HEK293 (cell line): ENCODE data around the gene SEC11C.

Experiments
- ATF2 ChIP-seq: fragments of 450-650 bp; formaldehyde crosslinking; IDR thresholded peaks from 2 replicates; pipeline ENCODE4 v1.5.1; 2016; ENCODE audit warnings: missing biosample characterization, missing genetic modification characterization, low read depth
- EGR2 ChIP-seq: fragments of 450-650 bp; formaldehyde crosslinking; IDR thresholded peaks from 2 replicates; pipeline ENCODE4 v1.5.1; 2016; ENCODE audit warnings: low read depth, missing biosample characterization, missing genetic modification characterization
- FEZF1 ChIP-seq: fragments of 450-650 bp; formaldehyde crosslinking; IDR thresholded peaks from 2 replicates; pipeline ENCODE4 v1.5.1; 2016; ENCODE audit warnings: missing biosample characterization, missing genetic modification characterization
- PBX3 ChIP-seq: sonication (generic); formaldehyde crosslinking; IDR thresholded peaks from 2 replicates; pipeline ENCODE4 v1.8.1; 2022; ENCODE audit warnings: mild to moderate bottlenecking, moderate library complexity, missing genetic modification reagents
- SCRT1 ChIP-seq: fragments of 450-650 bp; formaldehyde crosslinking; IDR thresholded peaks from 2 replicates; pipeline ENCODE4 v1.5.1; 2016; ENCODE audit warnings: missing biosample characterization, missing genetic modification characterization, borderline replicate concordance
- SP7 ChIP-seq: fragments of 450-650 bp; formaldehyde crosslinking; IDR thresholded peaks from 2 replicates; pipeline ENCODE4 v1.5.1; 2016; ENCODE audit warnings: missing biosample characterization, missing genetic modification characterization
- TCF7L2 ChIP-seq: IDR thresholded peaks from 2 replicates; pipeline ENCODE4 v1.6.1; 2011; ENCODE audit warnings: low read depth, mild to moderate bottlenecking, inconsistent platforms, low read length, moderate library complexity, borderline replicate concordance
- ZBTB17 ChIP-seq: fragments of 450-650 bp; formaldehyde crosslinking; IDR thresholded peaks from 2 replicates; pipeline ENCODE4 v1.5.1; 2016; ENCODE audit warnings: missing biosample characterization, missing genetic modification characterization
- ZBTB20 ChIP-seq: fragments of 450-650 bp; formaldehyde crosslinking; IDR thresholded peaks from 2 replicates; pipeline ENCODE4 v1.5.1; 2016; ENCODE audit warnings: missing biosample characterization, missing genetic modification characterization
- ZEB2 ChIP-seq: fragments of 450-650 bp; formaldehyde crosslinking; IDR thresholded peaks from 2 replicates; pipeline ENCODE4 v1.5.1; 2016; ENCODE audit warnings: missing biosample characterization, missing genetic modification characterization
- ZFP41 ChIP-seq: fragments of 450-650 bp; formaldehyde crosslinking; IDR thresholded peaks from 2 replicates; pipeline ENCODE4 v1.5.1; 2016; ENCODE audit warnings: missing biosample characterization, missing genetic modification characterization, borderline replicate concordance
- ZNF112 ChIP-seq: fragments of 450-650 bp; formaldehyde crosslinking; IDR thresholded peaks from 2 replicates; pipeline ENCODE4 v1.5.0; 2017; ENCODE audit warnings: missing biosample characterization, missing genetic modification characterization
- ZNF121 ChIP-seq: fragments of 450-650 bp; formaldehyde crosslinking; IDR thresholded peaks from 2 replicates; pipeline ENCODE4 v1.5.1; 2016; ENCODE audit warnings: missing biosample characterization, missing genetic modification characterization
- ZNF132 ChIP-seq: fragments of 450-650 bp; formaldehyde crosslinking; IDR thresholded peaks from 2 replicates; pipeline ENCODE4 v1.5.1; 2017; ENCODE audit warnings: missing biosample characterization, missing genetic modification characterization, borderline replicate concordance
- ZNF155 ChIP-seq: fragments of 450-650 bp; formaldehyde crosslinking; IDR thresholded peaks from 2 replicates; pipeline ENCODE4 v1.5.1; 2016; ENCODE audit warnings: missing biosample characterization, missing genetic modification characterization
- ZNF16 ChIP-seq: fragments of 450-650 bp; formaldehyde crosslinking; IDR thresholded peaks from 2 replicates; pipeline ENCODE4 v1.5.1; 2016; ENCODE audit warnings: low read depth, missing biosample characterization, missing genetic modification characterization
- ZNF18 ChIP-seq: fragments of 450-650 bp; formaldehyde crosslinking; IDR thresholded peaks from 2 replicates; pipeline ENCODE4 v1.5.1; 2016; ENCODE audit warnings: missing biosample characterization, missing genetic modification characterization
- ZNF223 ChIP-seq: fragments of 450-650 bp; formaldehyde crosslinking; IDR thresholded peaks from 2 replicates; pipeline ENCODE4 v1.5.1; 2016; ENCODE audit warnings: missing biosample characterization, missing genetic modification characterization
- ZNF274 ChIP-seq, 2 experiments: fragments of 200-500 bp in 1 of 2; fragments of 450-650 bp in 1 of 2; sonication (Bioruptor generic) in 1 of 2; formaldehyde crosslinking in 1 of 2; IDR thresholded peaks; 2 replicates each; pipeline versions ENCODE4 v1.5.1 to v1.6.1; 2014 to 2016; ENCODE audit warnings: borderline replicate concordance in 1 of 2, inconsistent platforms in 1 of 2, low read length in 1 of 2, missing biosample characterization in 1 of 2, missing genetic modification characterization in 1 of 2
- ZNF292 ChIP-seq: fragments of 450-650 bp; formaldehyde crosslinking; IDR thresholded peaks from 2 replicates; pipeline ENCODE4 v1.5.1; 2016; ENCODE audit warnings: low read depth, missing biosample characterization, missing genetic modification characterization, borderline replicate concordance
- ZNF362 ChIP-seq: fragments of 450-650 bp; formaldehyde crosslinking; IDR thresholded peaks from 2 replicates; pipeline ENCODE4 v1.5.1; 2016; ENCODE audit warnings: missing biosample characterization, missing genetic modification characterization
- ZNF394 ChIP-seq: fragments of 450-650 bp; formaldehyde crosslinking; IDR thresholded peaks from 2 replicates; pipeline ENCODE4 v1.5.1; 2016; ENCODE audit warnings: missing biosample characterization, missing genetic modification characterization, mild to moderate bottlenecking, moderate library complexity, borderline replicate concordance
- ZNF473 ChIP-seq: fragments of 450-650 bp; formaldehyde crosslinking; IDR thresholded peaks from 2 replicates; pipeline ENCODE4 v1.5.1; 2017; ENCODE audit warnings: missing biosample characterization, missing genetic modification characterization
- ZNF510 ChIP-seq: fragments of 450-650 bp; formaldehyde crosslinking; IDR thresholded peaks from 2 replicates; pipeline ENCODE4 v1.5.1; 2018; ENCODE audit warnings: mild to moderate bottlenecking, missing genetic modification characterization, missing biosample characterization; ENCODE audit not compliant: insufficient replicate concordance
- ZNF530 ChIP-seq: fragments of 450-650 bp; formaldehyde crosslinking; IDR thresholded peaks from 2 replicates; pipeline ENCODE4 v1.5.1; 2016; ENCODE audit warnings: low read depth, missing biosample characterization, missing genetic modification characterization
- ZNF585B ChIP-seq: fragments of 450-650 bp; formaldehyde crosslinking; IDR thresholded peaks from 2 replicates; pipeline ENCODE4 v1.5.1; 2016; ENCODE audit warnings: missing biosample characterization, missing genetic modification characterization
- ZNF621 ChIP-seq: fragments of 450-650 bp; formaldehyde crosslinking; IDR thresholded peaks from 2 replicates; pipeline ENCODE4 v1.5.1; 2017; ENCODE audit warnings: missing biosample characterization, missing genetic modification characterization
- ZNF623 ChIP-seq: fragments of 450-650 bp; formaldehyde crosslinking; IDR thresholded peaks from 2 replicates; pipeline ENCODE4 v1.5.1; 2016; ENCODE audit warnings: missing biosample characterization, missing genetic modification characterization
- ZNF776 ChIP-seq: fragments of 450-650 bp; formaldehyde crosslinking; IDR thresholded peaks from 2 replicates; pipeline ENCODE4 v1.5.0; 2017; ENCODE audit warnings: missing biosample characterization, missing genetic modification characterization, borderline replicate concordance
- ZNF830 ChIP-seq: fragments of 450-650 bp; IDR thresholded peaks from 2 replicates; pipeline ENCODE4 v1.5.0; 2018; ENCODE audit warnings: missing biosample characterization, missing genetic modification characterization, low read depth, mild to moderate bottlenecking, moderate library complexity
- TF ChIP-seq, protein P1 (sequence below): fragments of 450-650 bp; formaldehyde crosslinking; IDR thresholded peaks from 2 replicates; pipeline ENCODE4 v1.5.1; 2016; ENCODE audit warnings: missing biosample characterization, missing genetic modification characterization, borderline replicate concordance
- TF ChIP-seq, protein P2 (sequence below): fragments of 450-650 bp; formaldehyde crosslinking; IDR thresholded peaks from 2 replicates; pipeline ENCODE4 v1.5.1; 2017; ENCODE audit warnings: missing biosample characterization, missing genetic modification characterization

SEC11C gene

GRCh38 chr18:59139615-59140301, at the start of gene SEC11C (continued):
- TF ChIP-seq EGR2 (tag by site-specific recombination): peak; percentile 48
- TF ChIP-seq ZNF292 (tag by site-specific recombination): no peak
- no peak for TF ChIP-seq SP7 (tag by site-specific recombination)
- TF ChIP-seq ZNF155 (tag by site-specific recombination): no peak
- TF ChIP-seq ZNF585B (tag by site-specific recombination): no peak
- no peak for TF ChIP-seq ZNF18 (tag by site-specific recombination)
- TF ChIP-seq ZBTB17 (tag by site-specific recombination): peak; percentile 75
- TF ChIP-seq ZNF621: no peak
- TF ChIP-seq, protein P1, sequence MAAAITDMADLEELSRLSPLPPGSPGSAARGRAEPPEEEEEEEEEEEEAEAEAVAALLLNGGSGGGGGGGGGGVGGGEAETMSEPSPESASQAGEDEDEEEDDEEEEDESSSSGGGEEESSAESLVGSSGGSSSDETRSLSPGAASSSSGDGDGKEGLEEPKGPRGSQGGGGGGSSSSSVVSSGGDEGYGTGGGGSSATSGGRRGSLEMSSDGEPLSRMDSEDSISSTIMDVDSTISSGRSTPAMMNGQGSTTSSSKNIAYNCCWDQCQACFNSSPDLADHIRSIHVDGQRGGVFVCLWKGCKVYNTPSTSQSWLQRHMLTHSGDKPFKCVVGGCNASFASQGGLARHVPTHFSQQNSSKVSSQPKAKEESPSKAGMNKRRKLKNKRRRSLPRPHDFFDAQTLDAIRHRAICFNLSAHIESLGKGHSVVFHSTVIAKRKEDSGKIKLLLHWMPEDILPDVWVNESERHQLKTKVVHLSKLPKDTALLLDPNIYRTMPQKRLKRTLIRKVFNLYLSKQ (tag by site-specific recombination): no peak
- no peak for TF ChIP-seq ZNF362 (tag by site-specific recombination)
- no peak for TF ChIP-seq ZNF112 (tag by site-specific recombination)
- TF ChIP-seq ZNF530 (tag by site-specific recombination): no peak
- no peak for TF ChIP-seq ZNF274 (IDR thresholded peaks at IDR 0.05; ENCODE audit: low read length)
- no peak for TF ChIP-seq ZNF274 (tag by site-specific recombination; IDR thresholded peaks at IDR 0.05; ENCODE audit: borderline replicate concordance)
- TF ChIP-seq ZNF510 (tag by site-specific recombination): no peak
- TF ChIP-seq ZNF623 (tag by site-specific recombination): no peak
- TF ChIP-seq PBX3: peak; percentile 50; the same call in 1 of the 2 replicates
- TF ChIP-seq ATF2 (tag by site-specific recombination): no peak
- peak; percentile 71 for TF ChIP-seq ZBTB20
- TF ChIP-seq, protein P2, sequence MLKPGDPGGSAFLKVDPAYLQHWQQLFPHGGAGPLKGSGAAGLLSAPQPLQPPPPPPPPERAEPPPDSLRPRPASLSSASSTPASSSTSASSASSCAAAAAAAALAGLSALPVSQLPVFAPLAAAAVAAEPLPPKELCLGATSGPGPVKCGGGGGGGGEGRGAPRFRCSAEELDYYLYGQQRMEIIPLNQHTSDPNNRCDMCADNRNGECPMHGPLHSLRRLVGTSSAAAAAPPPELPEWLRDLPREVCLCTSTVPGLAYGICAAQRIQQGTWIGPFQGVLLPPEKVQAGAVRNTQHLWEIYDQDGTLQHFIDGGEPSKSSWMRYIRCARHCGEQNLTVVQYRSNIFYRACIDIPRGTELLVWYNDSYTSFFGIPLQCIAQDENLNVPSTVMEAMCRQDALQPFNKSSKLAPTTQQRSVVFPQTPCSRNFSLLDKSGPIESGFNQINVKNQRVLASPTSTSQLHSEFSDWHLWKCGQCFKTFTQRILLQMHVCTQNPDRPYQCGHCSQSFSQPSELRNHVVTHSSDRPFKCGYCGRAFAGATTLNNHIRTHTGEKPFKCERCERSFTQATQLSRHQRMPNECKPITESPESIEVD (tag by site-specific recombination): no peak
- peak; percentile 55; the same call in 1 of the 2 replicates for TF ChIP-seq ZEB2 (tag by site-specific recombination)
- no peak for TF ChIP-seq FEZF1 (tag by site-specific recombination)
- TF ChIP-seq TCF7L2: no peak
- no peak for TF ChIP-seq ZNF132 (tag by site-specific recombination)
- TF ChIP-seq ZNF394 (tag by site-specific recombination): peak; percentile 79
- TF ChIP-seq ZNF776 (tag by site-specific recombination): no peak
- TF ChIP-seq ZNF16 (tag by site-specific recombination): no peak
- TF ChIP-seq ZNF473 (tag by site-specific recombination): no peak
- no peak for TF ChIP-seq ZNF223
- TF ChIP-seq ZFP41 (tag by site-specific recombination): no peak
- TF ChIP-seq SCRT1: no peak
- TF ChIP-seq ZNF121 (tag by site-specific recombination): no peak
- TF ChIP-seq ZNF830 (tag by site-specific recombination): no peak
